Rectal smooth muscle tissue (tissue), 1 donor: ENCODE results near the gene NUP58.

ENCODE experiments used
- H3K27ac ChIP-seq: one replicate; pipeline ENCODE4 v1.7.0; 2013; ENCODE audit warnings: low read depth, low read length, inconsistent platforms
- H3K27me3 ChIP-seq: one replicate; pipeline ENCODE4 v1.7.0; 2013; ENCODE audit warnings: low read length; ENCODE audit not compliant: control insufficient read depth, insufficient read depth
- H3K36me3 ChIP-seq: one replicate; pipeline ENCODE4 v1.7.0; 2013; ENCODE audit warnings: low read length; ENCODE audit not compliant: control insufficient read depth, insufficient read depth
- H3K4me1 ChIP-seq: one replicate; pipeline ENCODE4 v1.7.0; 2013; ENCODE audit warnings: low read length; ENCODE audit not compliant: control insufficient read depth, insufficient read depth
- H3K4me3 ChIP-seq: one replicate; pipeline ENCODE4 v1.7.0; 2013; ENCODE audit warnings: low read length
- H3K9ac ChIP-seq: one replicate; pipeline ENCODE4 v1.7.0; 2013; ENCODE audit warnings: low read length

The NUP58 gene

GRCh38 chr13:25391932-25392331 lies 90.5 kb downstream of the NUP58 start:
- Histone ChIP-seq H3K9ac (no peak overlapping the region), H3K27ac (no peak overlapping the region), H3K4me1 (no peaks in the 10 kb centered on the region), H3K4me3 (no peak overlapping the region), H3K36me3 (no peaks in the 10 kb centered on the region), H3K27me3 (no peaks in the 10 kb centered on the region)
